MG63 (cell line): Measurements from ENCODE around the gene MOB3B. TPM values are rescaled to one million over a fixed set of nuclear protein-coding genes. Genes with fewer than 3 reads are reported as not detected.

Source experiments
- DNase-seq: peaks from one replicate; pipeline ENCODE4 v3.0.0-alpha.2; 2020
- H3K27me3 ChIP-seq: fragments of 250-450 bp; sonication (Bioruptor Pico); 2 replicates; pipeline ENCODE4 v1.5.1; 2020; ENCODE audit warnings: mild to moderate bottlenecking, moderate library complexity
- H3K36me3 ChIP-seq: fragments of 250-450 bp; sonication (Bioruptor Pico); 2 replicates; pipeline ENCODE4 v1.5.1; 2020; ENCODE audit warnings: mild to moderate bottlenecking, moderate library complexity
- H3K4me3 ChIP-seq: fragments of 250-450 bp; sonication (Bioruptor Pico); 2 replicates; pipeline ENCODE4 v1.5.1; 2020; ENCODE audit warnings: mild to moderate bottlenecking, moderate library complexity
- H3K9me3 ChIP-seq: fragments of 250-450 bp; sonication (Bioruptor Pico); 2 replicates; pipeline ENCODE4 v1.5.1; 2020; ENCODE audit warnings: mild to moderate bottlenecking, moderate library complexity
- total RNA-seq: library from RNA; depleted of rRNA; stranded (reverse); fragments of >200 nt; shearing (Covaris generic); gene quantifications from 2 replicates; pipeline ENCODE4 v1.2.3, GENCODE V29; 2014; ENCODE audit warnings: low replicate concordance

The MOB3B gene
- total RNA-seq, 1 experiment from 2014 or later = not detected

GRCh38 chr9:27530915-27531755 is 1.5 kb upstream of the MOB3B start:
- Histone ChIP-seq H3K27me3 (no peaks in the 10 kb centered on the region; the same call in 1 of the 2 replicates), H3K9me3 (no peaks in the 10 kb centered on the region)

GRCh38 chr9:27528886-27529315 is 713 bp downstream of the MOB3B start:
- Histone ChIP-seq H3K9me3 (no peaks in the 10 kb centered on the region), H3K36me3 (no peaks in the 10 kb centered on the region), H3K27me3 (no peaks in the 10 kb centered on the region; the same call in 1 of the 2 replicates), H3K4me3 (peak overlapping the region; percentile 34)
- no peak for DNase-seq

More at GRCh38 chr9:27530915-27531755, 1.5 kb upstream of the MOB3B start:
- Histone ChIP-seq H3K36me3 (no peaks in the 10 kb centered on the region), H3K4me3 (no peak overlapping the region)
- DNase-seq = no peak

- H3K27me3 ChIP-seq = no peaks in the 10 kb centered on the region; the same call in 1 of the 2 replicates
- no peaks in the 10 kb centered on the region for H3K9me3 ChIP-seq
- H3K36me3 ChIP-seq = no peaks in the 10 kb centered on the region
- H3K4me3 ChIP-seq = peak overlapping the region; percentile 34
- no peak for DNase-seq
Measured at GRCh38 chr9:27528076-27528885, 1.3 kb downstream of the MOB3B start.

- H3K4me3 ChIP-seq = no peak overlapping the region
- no peaks in the 10 kb centered on the region for H3K9me3 ChIP-seq
- no peaks in the 10 kb centered on the region; the same call in 1 of the 2 replicates for H3K27me3 ChIP-seq
- no peak for DNase-seq
- no peaks in the 10 kb centered on the region for H3K36me3 ChIP-seq
Measured at GRCh38 chr9:27527702-27528075, 1.9 kb downstream of the MOB3B start.

GRCh38 chr9:27524236-27524635 is 5.4 kb downstream of the MOB3B start, which contains the start of gene IFNK:
IFNK (plus strand) TSS chr9:27524290; CDS start chr9:27524337, 47 bp downstream.
- H3K36me3 ChIP-seq = no peaks in the 10 kb centered on the region
- no peak within 1 kb of the TSS for H3K4me3 ChIP-seq
- H3K27me3 ChIP-seq = no peaks in the 10 kb centered on the region; the same call in 1 of the 2 replicates
- no peak for DNase-seq
- no peaks in the 10 kb centered on the region for H3K9me3 ChIP-seq

GRCh38 chr9:27523141-27523540 is 6.5 kb downstream of the MOB3B start:
- H3K27me3 ChIP-seq = no peaks in the 10 kb centered on the region
- H3K36me3 ChIP-seq = no peaks in the 10 kb centered on the region
- no peaks in the 10 kb centered on the region for H3K9me3 ChIP-seq
- DNase-seq = no peak
- H3K4me3 ChIP-seq = no peak overlapping the region

- Histone ChIP-seq H3K36me3 (no peaks in the 10 kb centered on the region), H3K9me3 (no peaks in the 10 kb centered on the region), H3K4me3 (no peak overlapping the region), H3K27me3 (no peaks in the 10 kb centered on the region)
- DNase-seq = no peak
Measured at GRCh38 chr9:27520986-27521385, 8.6 kb downstream of the MOB3B start.

GRCh38 chr9:27519466-27520465 is 9.8 kb downstream of the MOB3B start:
- Histone ChIP-seq H3K9me3 (no peaks in the 10 kb centered on the region), H3K4me3 (no peak overlapping the region), H3K27me3 (no peaks in the 10 kb centered on the region), H3K36me3 (no peaks in the 10 kb centered on the region)
- no peak for DNase-seq

- Histone ChIP-seq H3K9me3 (no peaks in the 10 kb centered on the region), H3K4me3 (no peak overlapping the region), H3K27me3 (no peaks in the 10 kb centered on the region), H3K36me3 (no peaks in the 10 kb centered on the region)
- DNase-seq = no peak
Measured at GRCh38 chr9:27518809-27519208, 10.8 kb downstream of the MOB3B start.

GRCh38 chr9:27518006-27518405 is 11.6 kb downstream of the MOB3B start:
- Histone ChIP-seq H3K4me3 (no peak overlapping the region), H3K36me3 (no peaks in the 10 kb centered on the region), H3K9me3 (no peaks in the 10 kb centered on the region), H3K27me3 (no peaks in the 10 kb centered on the region)
- no peak for DNase-seq

GRCh38 chr9:27514551-27514950 is 15.1 kb downstream of the MOB3B start:
- Histone ChIP-seq H3K9me3 (no peaks in the 10 kb centered on the region), H3K27me3 (no peaks in the 10 kb centered on the region), H3K36me3 (no peaks in the 10 kb centered on the region), H3K4me3 (no peak overlapping the region)
- DNase-seq = no peak

- Histone ChIP-seq H3K9me3 (no peaks in the 10 kb centered on the region), H3K27me3 (no peaks in the 10 kb centered on the region), H3K4me3 (no peak overlapping the region), H3K36me3 (no peaks in the 10 kb centered on the region)
- DNase-seq = no peak
Measured at GRCh38 chr9:27511771-27512170, 17.8 kb downstream of the MOB3B start.

- H3K36me3 ChIP-seq = no peaks in the 10 kb centered on the region
- no peaks in the 10 kb centered on the region for H3K9me3 ChIP-seq
- H3K4me3 ChIP-seq = no peak overlapping the region
- DNase-seq = no peak
- no peaks in the 10 kb centered on the region for H3K27me3 ChIP-seq
Measured at GRCh38 chr9:27510780-27511179, 18.8 kb downstream of the MOB3B start.

- no peaks in the 10 kb centered on the region for H3K36me3 ChIP-seq
- DNase-seq = no peak
Measured at GRCh38 chr9:27506981-27507380, 22.6 kb downstream of the MOB3B start.

GRCh38 chr9:27505744-27506161 is 23.9 kb downstream of the MOB3B start:
- Histone ChIP-seq H3K4me3 (no peak overlapping the region), H3K36me3 (no peaks in the 10 kb centered on the region), H3K27me3 (no peaks in the 10 kb centered on the region), H3K9me3 (no peaks in the 10 kb centered on the region)
- no peak for DNase-seq

More at GRCh38 chr9:27506981-27507380, 22.6 kb downstream of the MOB3B start:
- H3K9me3 ChIP-seq = no peaks in the 10 kb centered on the region
- H3K27me3 ChIP-seq = no peaks in the 10 kb centered on the region
- no peak overlapping the region for H3K4me3 ChIP-seq

GRCh38 chr9:27504259-27504658 is 25.4 kb downstream of the MOB3B start:
- no peak overlapping the region for H3K4me3 ChIP-seq
- H3K36me3 ChIP-seq = no peaks in the 10 kb centered on the region
- no peaks in the 10 kb centered on the region for H3K27me3 ChIP-seq
- no peak for DNase-seq
- no peaks in the 10 kb centered on the region for H3K9me3 ChIP-seq
